ENCODE results near the gene PAXX.

PAXX gene

GRCh38 chr9:136971746-136972145 is 20.5 kb upstream of the PAXX start:
- ChIA-PET CTCF (interaction anchor here (1.1 kb wide), 1 partner anchor 64 kb away, joined by 3 read pairs; no protein-coding TSS in a partner anchor), POLR2A (interaction anchor here (0.8 kb wide), 1 partner anchor 20 kb away, joined by 3 read pairs; the partner anchor contains the start of gene PAXX)
- DNase-seq (ENCODE audit: low read depth, low spot score) = no peak
- no peak overlapping the region for H3K4me3 ChIP-seq (ENCODE audit: low read depth, low read length)
- no peak for TF ChIP-seq CTCF (IDR thresholded peaks at IDR 0.05; ENCODE audit: insufficient read depth, low read length, missing control alignments)

- ChIA-PET POLR2A (no interaction called here), CTCF (interaction anchor here (2.1 kb wide), 1 partner anchor 57 kb away, joined by 5 read pairs; no protein-coding TSS in a partner anchor)
- H3K4me3 ChIP-seq (ENCODE audit: low read depth, low read length) = no peak overlapping the region
- no peak for DNase-seq (ENCODE audit: low read depth, low spot score)
- TF ChIP-seq CTCF (IDR thresholded peaks at IDR 0.05; ENCODE audit: insufficient read depth, low read length, missing control alignments) = no peak
These were observed 19.9 kb upstream of the PAXX start for GRCh38 chr9:136972335-136972734.

- DNase-seq (ENCODE audit: low read depth, low spot score) = no peak
- no peak for TF ChIP-seq CTCF (IDR thresholded peaks at IDR 0.05; ENCODE audit: insufficient read depth, low read length, missing control alignments)
- no peak overlapping the region for H3K4me3 ChIP-seq (ENCODE audit: low read depth, low read length)
- POLR2A ChIA-PET = no interaction called here
- CTCF ChIA-PET = interaction anchor here (0.6 to 2.1 kb wide), 3 partner anchors 25 to 56 kb away, joined by 3 to 5 read pairs (median 3); no protein-coding TSS in a partner anchor
These were observed 19.5 kb upstream of the PAXX start for GRCh38 chr9:136972743-136973142.

GRCh38 chr9:136973618-136974617 is 18.3 kb upstream of the PAXX start:
- no peak for DNase-seq (ENCODE audit: low read depth, low spot score)
- no peak overlapping the region for H3K4me3 ChIP-seq (ENCODE audit: low read depth, low read length)
- ChIA-PET POLR2A (no interaction called here), CTCF (interaction anchor here (0.7 to 2.1 kb wide), 6 partner anchors 11 to 62 kb away, joined by 3 to 8 read pairs (median 4); no protein-coding TSS in a partner anchor)
- no peak for TF ChIP-seq CTCF (IDR thresholded peaks at IDR 0.05; ENCODE audit: insufficient read depth, low read length, missing control alignments)

GRCh38 chr9:136974817-136975535 is 17.2 kb upstream of the PAXX start:
- DNase-seq (ENCODE audit: low read depth, low spot score) = no peak
- TF ChIP-seq CTCF (IDR thresholded peaks at IDR 0.05; ENCODE audit: insufficient read depth, low read length, missing control alignments) = no peak
- no peak overlapping the region for H3K4me3 ChIP-seq (ENCODE audit: low read depth, low read length)
- ChIA-PET CTCF (interaction anchor here (0.9 to 2.3 kb wide), 7 partner anchors 8 to 61 kb away, joined by 3 to 9 read pairs (median 4); no protein-coding TSS in a partner anchor), POLR2A (no interaction called here)

Measured in AG04449 (cell line).